Panc1 (cell line): ENCODE data around the gene PTPRF. TPM values are rescaled to one million over a fixed set of nuclear protein-coding genes. Genes with fewer than 3 reads are reported as not detected.

Experiments
- ATAC-seq: fragments of 200-7000 bp; cut with Tn5 transposase; 2 replicates; pipeline ENCODE4 v1.9.1; 2020; ENCODE audit warnings: mild to moderate bottlenecking, moderate library complexity
- BruUV-seq: library from RNA; stranded (reverse); fragments of 400-500 nt; replicated peaks from 2 replicates; lab custom pipeline; 2021; lab: Mats Ljungman, UMichigan
- CTCF ChIA-PET: fragments of 300-600 bp; sonication (Branson Sonifier 250); formaldehyde crosslinking; loops from one replicate; lab custom pipeline; 2022; ENCODE audit warnings: antibody characterized with exemption; lab: Charles Lee
- POLR2A ChIA-PET: fragments of 300-600 bp; sonication (Branson Sonifier 250); formaldehyde crosslinking; loops from one replicate; lab custom pipeline; 2022; ENCODE audit warnings: antibody characterized with exemption; lab: Charles Lee
- DNase-seq: peaks from one replicate; pipeline ENCODE4 v3.0.0-alpha.2; 2010; ENCODE audit warnings: low read depth, low spot score
- H3K27ac ChIP-seq: 2 replicates; pipeline ENCODE4 v1.5.1; 2011; ENCODE audit warnings: mild to moderate bottlenecking, low read length, inconsistent platforms
- H3K27me3 ChIP-seq: fragments of 200-500 bp; sonication (Bioruptor generic); 2 replicates; pipeline ENCODE4 v1.6.0; 2014; ENCODE audit warnings: low read length, inconsistent platforms; ENCODE audit not compliant: control insufficient read depth, insufficient read depth
- H3K36me3 ChIP-seq: fragments of 200-500 bp; sonication (Bioruptor generic); 2 replicates; pipeline ENCODE4 v1.5.1; 2014; ENCODE audit warnings: inconsistent platforms, mild to moderate bottlenecking, low read length, moderate library complexity; ENCODE audit not compliant: control insufficient read depth, insufficient read depth
- H3K4me1 ChIP-seq: 2 replicates; pipeline ENCODE4 v1.5.1; 2011; ENCODE audit warnings: inconsistent platforms, mild to moderate bottlenecking, low read length, moderate library complexity; ENCODE audit not compliant: control insufficient read depth, insufficient read depth
- H3K4me3 ChIP-seq, 2 experiments: 2 replicates each; pipeline ENCODE4 v1.5.1; 2011 to 2012; ENCODE audit warnings: low read depth in 2 of 2, low read length in 2 of 2, mild to moderate bottlenecking in 2 of 2, inconsistent platforms in 1 of 2, moderate library complexity in 1 of 2
- H3K9me3 ChIP-seq: fragments of 200-500 bp; sonication (Bioruptor generic); 2 replicates; pipeline ENCODE4 v1.5.1; 2014; ENCODE audit warnings: low read depth, mild to moderate bottlenecking, inconsistent platforms, low read length, moderate library complexity; ENCODE audit not compliant: control insufficient read depth, insufficient read depth
- POLR2AphosphoS5 ChIP-seq: IDR thresholded peaks from 2 replicates; pipeline ENCODE4 v1.6.1; 2012; ENCODE audit warnings: mild to moderate bottlenecking, low read depth, low read length, moderate library complexity
- REST ChIP-seq, 2 experiments: IDR thresholded peaks; 2 replicates each; pipeline ENCODE4 v1.6.1; 2011 to 2012; ENCODE audit warnings: low read depth in 2 of 2, control low read depth in 1 of 2, low read length in 1 of 2, mild to moderate bottlenecking in 1 of 2, moderate library complexity in 1 of 2; ENCODE audit not compliant: insufficient read depth in 1 of 2
- SIN3A ChIP-seq: IDR thresholded peaks from 2 replicates; pipeline ENCODE4 v1.6.1; 2012; ENCODE audit warnings: low read depth, mild to moderate bottlenecking, low read length, moderate library complexity, borderline replicate concordance; ENCODE audit not compliant: insufficient read depth
- TCF7L2 ChIP-seq: IDR thresholded peaks from 2 replicates; pipeline ENCODE4 v1.6.1; 2011; ENCODE audit warnings: mild to moderate bottlenecking, low read depth, low read length, inconsistent platforms
- in situ Hi-C: cut with HindIII; loops from 2 replicates; pipeline ENCODE4 v1.10.0; 2016; ENCODE audit warnings: low sequenced_read_pairs, low pct_unique_long_range_greater_than_20kb
- intact Hi-C: fragments of 100-400 bp; cut with micrococcal nuclease; formaldehyde crosslinking; loops from one replicate; pipeline ENCODE4 v1.10.0; 2022; ENCODE audit not compliant: unreplicated experiment
- total RNA-seq: library from RNA; stranded (reverse); gene quantifications from one replicate; pipeline ENCODE4 v1.2.1, GENCODE V29; 2021; ENCODE audit not compliant: unreplicated experiment
- TF ChIP-seq, protein P1 (sequence below): fragments of 450-650 bp; IDR thresholded peaks from 2 replicates; pipeline ENCODE4 v1.5.1; 2017; ENCODE audit warnings: mild to moderate bottlenecking

The PTPRF gene
- total RNA-seq, 1 experiment from 2014 or later = 77.5 TPM

DNA sequence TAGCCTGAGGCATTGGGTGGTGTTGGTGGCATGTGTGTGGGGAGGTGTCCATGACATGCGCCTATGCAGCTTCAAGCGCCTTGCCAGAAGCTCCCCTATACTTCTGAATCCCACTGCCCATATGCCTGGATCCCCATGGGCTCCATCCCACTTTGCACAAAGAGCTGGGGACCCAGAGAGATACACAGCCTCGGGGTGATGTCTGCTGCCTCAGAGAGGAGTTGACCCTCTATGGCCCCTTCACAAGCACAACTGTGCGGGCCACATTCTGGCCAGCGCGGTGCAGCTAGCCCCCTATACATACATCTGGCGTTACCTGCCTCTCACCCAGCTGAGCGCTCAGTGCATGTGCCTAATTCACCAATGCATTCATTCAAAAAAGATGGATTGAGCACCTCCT, 9.6 kb upstream of the PTPRF start:
- intact Hi-C loops = loop anchor here (10.0 kb wide), 1 partner anchor 414 kb away; the partner anchor contains the start of gene ARTN
- ATAC-seq (no peak), DNase-seq (no peak)
- TF ChIP-seq POLR2AphosphoS5 (no peak), REST (IDR thresholded peaks at IDR 0.05; ENCODE audit: insufficient read depth in 1 of 2, low read depth in 2 of 2, low read length in 1 of 2) (no peak), TCF7L2 (no peak), SIN3A (no peak)
- TF ChIP-seq, protein P1, sequence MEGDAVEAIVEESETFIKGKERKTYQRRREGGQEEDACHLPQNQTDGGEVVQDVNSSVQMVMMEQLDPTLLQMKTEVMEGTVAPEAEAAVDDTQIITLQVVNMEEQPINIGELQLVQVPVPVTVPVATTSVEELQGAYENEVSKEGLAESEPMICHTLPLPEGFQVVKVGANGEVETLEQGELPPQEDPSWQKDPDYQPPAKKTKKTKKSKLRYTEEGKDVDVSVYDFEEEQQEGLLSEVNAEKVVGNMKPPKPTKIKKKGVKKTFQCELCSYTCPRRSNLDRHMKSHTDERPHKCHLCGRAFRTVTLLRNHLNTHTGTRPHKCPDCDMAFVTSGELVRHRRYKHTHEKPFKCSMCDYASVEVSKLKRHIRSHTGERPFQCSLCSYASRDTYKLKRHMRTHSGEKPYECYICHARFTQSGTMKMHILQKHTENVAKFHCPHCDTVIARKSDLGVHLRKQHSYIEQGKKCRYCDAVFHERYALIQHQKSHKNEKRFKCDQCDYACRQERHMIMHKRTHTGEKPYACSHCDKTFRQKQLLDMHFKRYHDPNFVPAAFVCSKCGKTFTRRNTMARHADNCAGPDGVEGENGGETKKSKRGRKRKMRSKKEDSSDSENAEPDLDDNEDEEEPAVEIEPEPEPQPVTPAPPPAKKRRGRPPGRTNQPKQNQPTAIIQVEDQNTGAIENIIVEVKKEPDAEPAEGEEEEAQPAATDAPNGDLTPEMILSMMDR = no peak
- in situ Hi-C loops = no loop called here
- Histone ChIP-seq H3K27me3 (no peaks in the 10 kb centered on the region; the same call in 1 of the 2 replicates), H3K27ac (no peak overlapping the region), H3K4me3 (no peak overlapping the region), H3K4me1 (peaks cover 4% of the 10 kb centered on the region), H3K36me3 (no peaks in the 10 kb centered on the region), H3K9me3 (no peaks in the 10 kb centered on the region)
- BruUV-seq = no TSS peak
- POLR2A ChIA-PET = no interaction called here
- CTCF ChIA-PET = no interaction called here

GRCh38 chr1:43521756-43522155, 8.9 kb upstream of the PTPRF start:
- POLR2A ChIA-PET = interaction anchor here (0.7 kb wide), 1 partner anchor 532 kb away, joined by 4 read pairs; no protein-coding TSS in a partner anchor
- H3K4me1 ChIP-seq = peaks cover 9% of the 10 kb centered on the region
- in situ Hi-C loops = no loop called here
- BruUV-seq = no TSS peak
- no peak overlapping the region for H3K4me3 ChIP-seq
- no peaks in the 10 kb centered on the region; the same call in 1 of the 2 replicates for H3K27me3 ChIP-seq
- no peak overlapping the region for H3K27ac ChIP-seq
- intact Hi-C loops = loop anchor here (10.0 kb wide), 1 partner anchor 413 kb away; the partner anchor contains the start of gene ARTN
- CTCF ChIA-PET = no interaction called here
- H3K9me3 ChIP-seq = no peaks in the 10 kb centered on the region
- TF ChIP-seq POLR2AphosphoS5 (no peak), REST (IDR thresholded peaks at IDR 0.05; ENCODE audit: insufficient read depth in 1 of 2, low read depth in 2 of 2, low read length in 1 of 2) (no peak), TCF7L2 (no peak), SIN3A (no peak)
- TF ChIP-seq, protein P1 = no peak
- ATAC-seq = no peak
- no peaks in the 10 kb centered on the region for H3K36me3 ChIP-seq
- DNase-seq = no peak
